HG03066 (cell line): ENCODE data around the gene AP3D1.

Source experiments
- ATAC-seq: cut with Tn5 transposase; IDR thresholded peaks from one replicate; pipeline ENCODE4 v1.9.1; 2021; ENCODE audit warnings: low read depth; ENCODE audit not compliant: unreplicated experiment

Gene AP3D1

GRCh38 chr19:2184422-2184975, 33.1 kb upstream of the AP3D1 start:
- no peak for ATAC-seq

GRCh38 chr19:2181633-2181997, 30.2 kb upstream of the AP3D1 start:
- ATAC-seq, result no peak

GRCh38 chr19:2180881-2181632, 29.7 kb upstream of the AP3D1 start:
- no peak for ATAC-seq

GRCh38 chr19:2180114-2180513, 28.7 kb upstream of the AP3D1 start:
- no peak for ATAC-seq

- no peak for ATAC-seq
These were observed 27.7 kb upstream of the AP3D1 start for GRCh38 chr19:2179095-2179494.

GRCh38 chr19:2176337-2176994, 25.1 kb upstream of the AP3D1 start:
- ATAC-seq, result no peak

GRCh38 chr19:2175742-2176141, 24.4 kb upstream of the AP3D1 start:
- no peak for ATAC-seq

- ATAC-seq, result no peak
These were observed 22.6 kb upstream of the AP3D1 start for GRCh38 chr19:2173767-2174577.

GRCh38 chr19:2173388-2173766, 22.0 kb upstream of the AP3D1 start:
- no peak for ATAC-seq

- ATAC-seq, result no peak
These were observed 20.2 kb upstream of the AP3D1 start for GRCh38 chr19:2171349-2172145.

- ATAC-seq, result no peak
These were observed 19.6 kb upstream of the AP3D1 start for GRCh38 chr19:2170987-2171348.

GRCh38 chr19:2170219-2170618, 18.9 kb upstream of the AP3D1 start:
- ATAC-seq, result no peak

- peak; percentile 58 for ATAC-seq
These were observed 17.5 kb upstream of the AP3D1 start for GRCh38 chr19:2168619-2169424.

GRCh38 chr19:2167896-2168618, 16.7 kb upstream of the AP3D1 start:
- ATAC-seq, result no peak

- ATAC-seq, result no peak
These were observed 15.7 kb upstream of the AP3D1 start for GRCh38 chr19:2166741-2167738.

GRCh38 chr19:2164020-2164998, 12.9 kb upstream of the AP3D1 start:
- peak; percentile 19 for ATAC-seq

- ATAC-seq, result no peak
These were observed 9.0 kb upstream of the AP3D1 start for GRCh38 chr19:2160379-2160778.
